Measurements from ENCODE around the gene UBE2E2. TPM values are rescaled to one million over a fixed set of nuclear protein-coding genes. Genes with fewer than 3 reads are reported as not detected.

Gene UBE2E2
- total RNA-seq, 3 donors from 2014 or later, result 4.8 to 24.4 (median 8.9) TPM

GRCh38 chr3:23480329-23480714 is 277.2 kb downstream of the UBE2E2 start:
- Histone ChIP-seq H3K4me3 (no peak overlapping the region), H3K9me3 (peaks cover 10% of the 10 kb centered on the region), H3K36me3 (ENCODE audit: low read depth) (no peaks in the 10 kb centered on the region), H3K4me1 (ENCODE audit: low read depth) (no peaks in the 10 kb centered on the region)
- no peak for TF ChIP-seq CTCF (IDR thresholded peaks at IDR 0.05)
- ATAC-seq (no peak), DNase-seq (no peak)
- intact Hi-C loops (cut with DNase I, micrococcal nuclease), result no loop called here

- Histone ChIP-seq H3K4me1 (ENCODE audit: low read depth) (no peaks in the 10 kb centered on the region), H3K36me3 (ENCODE audit: low read depth) (no peaks in the 10 kb centered on the region), H3K4me3 (no peak overlapping the region), H3K9me3 (peaks cover 10% of the 10 kb centered on the region)
- intact Hi-C loops (cut with DNase I, micrococcal nuclease), result no loop called here
- ATAC-seq, result no peak
- no peak for DNase-seq
- TF ChIP-seq CTCF (IDR thresholded peaks at IDR 0.05), result no peak
Measured at GRCh38 chr3:23481011-23481615, 278.0 kb downstream of the UBE2E2 start.

DNA sequence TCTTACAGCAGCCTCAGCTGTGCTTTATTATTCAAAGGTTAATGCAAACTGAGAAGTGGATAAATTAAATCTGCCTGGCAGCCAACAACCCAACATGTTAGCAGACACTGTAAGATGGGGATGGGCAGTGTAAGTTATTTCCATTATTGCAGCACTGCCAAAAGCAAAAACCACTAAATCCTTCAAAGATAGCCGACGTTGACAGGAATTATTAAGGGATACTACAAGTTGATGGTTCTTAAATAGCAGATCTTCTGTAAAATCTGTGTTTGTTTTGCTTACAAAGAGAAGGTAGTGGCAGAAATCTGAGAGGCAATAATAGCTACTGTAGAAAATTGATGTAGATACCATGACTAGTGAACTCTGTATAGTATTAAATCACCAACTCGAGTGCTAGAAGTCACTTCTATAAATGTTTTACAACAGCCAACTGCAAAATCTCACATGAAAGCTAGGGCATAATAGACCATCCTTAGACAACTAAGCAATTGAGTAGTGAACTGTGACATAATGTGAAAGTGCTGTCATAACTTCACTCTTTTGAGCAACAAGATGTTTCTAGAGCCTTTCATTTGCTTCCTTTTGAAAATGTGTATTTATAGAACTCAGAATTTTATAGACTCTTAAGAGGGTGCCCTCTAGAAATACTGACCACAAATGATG is 278.6 kb downstream of the UBE2E2 start:
- Histone ChIP-seq H3K9me3 (peaks cover 12% of the 10 kb centered on the region), H3K4me1 (ENCODE audit: low read depth) (no peaks in the 10 kb centered on the region), H3K4me3 (no peak overlapping the region), H3K36me3 (ENCODE audit: low read depth) (no peaks in the 10 kb centered on the region)
- no peak for TF ChIP-seq CTCF (IDR thresholded peaks at IDR 0.05)
- ATAC-seq (no peak), DNase-seq (no peak)
- intact Hi-C loops (cut with DNase I, micrococcal nuclease), result no loop called here

- ATAC-seq (no peak), DNase-seq (no peak)
- Histone ChIP-seq H3K4me3 (no peak overlapping the region), H3K4me1 (ENCODE audit: low read depth) (no peaks in the 10 kb centered on the region), H3K9me3 (peaks cover 11% of the 10 kb centered on the region), H3K36me3 (ENCODE audit: low read depth) (no peaks in the 10 kb centered on the region)
- no peak for TF ChIP-seq CTCF (IDR thresholded peaks at IDR 0.05)
- intact Hi-C loops (cut with DNase I, micrococcal nuclease), result no loop called here
Measured at GRCh38 chr3:23484386-23484785, 281.3 kb downstream of the UBE2E2 start.

DNA sequence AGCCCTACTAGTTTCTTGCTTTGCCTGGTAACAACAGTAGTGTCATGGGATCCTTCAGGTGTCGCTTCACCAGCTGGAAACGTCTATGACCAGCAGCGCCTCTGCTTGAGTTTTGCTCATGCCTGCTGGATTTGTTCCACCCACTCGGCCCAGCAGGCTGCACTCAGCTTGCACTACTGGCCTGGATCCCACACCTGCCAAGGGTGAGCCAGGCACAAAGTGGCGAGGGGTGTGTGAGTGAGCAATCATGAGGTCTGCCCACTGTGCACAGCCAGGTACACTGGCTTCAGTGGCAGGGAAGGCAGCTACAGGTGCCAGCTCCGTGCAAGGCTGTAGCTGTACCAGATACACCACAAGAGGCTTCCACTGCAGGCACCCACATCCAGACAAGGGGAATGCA is 282.8 kb downstream of the UBE2E2 start:
- H3K36me3 ChIP-seq (ENCODE audit: low read depth), result no peaks in the 10 kb centered on the region
- H3K4me3 ChIP-seq, result no peak overlapping the region
- no peaks in the 10 kb centered on the region for H3K4me1 ChIP-seq (ENCODE audit: low read depth)
- ATAC-seq (no peak), DNase-seq (no peak)
- no peak for TF ChIP-seq CTCF (IDR thresholded peaks at IDR 0.05)
- intact Hi-C loops (cut with DNase I, micrococcal nuclease), result no loop called here
- peaks cover 2% of the 10 kb centered on the region for H3K9me3 ChIP-seq
